Posterior cingulate gyrus (tissue), 11 donors: ENCODE data around the gene DDX39A.
"Not testable (repeated sequence)": the region's sequence is repeated elsewhere in the genome, so short reads cannot be mapped to it uniquely, and the experiment has no call there.

Source experiments
- DNase-seq, 10 donors: peaks; one replicate each; pipeline versions ENCODE4 v3.0.0 to v3.0.0-alpha.2; 2020 to 2021; ENCODE audit warnings: mixed read lengths in 3 of 10
- intact Hi-C: fragments of 100-400 bp; cut with DNase I; formaldehyde crosslinking; loops from one replicate; pipeline ENCODE4 v1.15.1; 2023

DDX39A gene

DNA sequence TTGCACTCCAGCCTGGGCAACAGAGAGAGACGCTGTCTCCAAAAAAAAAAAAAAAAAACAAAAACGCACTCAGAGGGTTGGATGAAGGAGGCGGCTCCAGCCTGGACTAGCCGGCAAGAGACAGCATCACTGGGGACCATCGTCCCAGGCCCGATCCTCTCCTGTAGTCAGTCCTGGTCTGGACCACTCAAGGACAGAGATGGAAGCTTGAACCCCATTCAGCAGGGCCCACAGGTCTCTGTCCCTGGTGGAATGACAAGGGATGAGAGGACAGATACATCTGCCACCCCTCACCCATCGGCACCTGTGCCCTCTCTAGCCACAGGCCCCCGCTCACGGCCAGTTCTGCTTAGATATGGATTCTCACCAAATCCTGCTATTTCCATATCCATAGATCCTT, 23.9 kb downstream of the DDX39A start:
- intact Hi-C loops: loop anchor here (5.0 kb wide), 1 partner anchor 372 kb away; no protein-coding TSS in a partner anchor
- no peak for DNase-seq

DNA sequence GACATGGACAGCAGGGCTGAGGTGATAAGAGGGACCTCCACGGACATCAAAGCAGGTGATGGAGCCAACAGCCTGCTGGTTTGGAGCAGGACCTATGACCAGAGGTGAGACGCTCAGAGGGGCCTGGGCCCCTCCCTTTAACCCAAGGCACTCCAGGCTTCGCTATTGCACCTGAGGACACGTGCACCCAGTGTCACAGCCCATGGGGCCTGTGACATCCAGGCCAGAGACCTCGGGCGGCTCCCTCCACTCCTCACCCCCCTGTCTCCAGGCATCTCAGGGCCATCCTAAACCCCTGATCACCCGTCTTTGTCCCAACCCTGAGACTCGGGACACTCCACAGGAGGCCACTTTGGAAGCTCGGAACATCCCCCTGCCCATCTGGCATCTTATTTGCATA, 25.0 kb downstream of the DDX39A start:
- intact Hi-C loops: no loop called here
- no peak for DNase-seq

DNA sequence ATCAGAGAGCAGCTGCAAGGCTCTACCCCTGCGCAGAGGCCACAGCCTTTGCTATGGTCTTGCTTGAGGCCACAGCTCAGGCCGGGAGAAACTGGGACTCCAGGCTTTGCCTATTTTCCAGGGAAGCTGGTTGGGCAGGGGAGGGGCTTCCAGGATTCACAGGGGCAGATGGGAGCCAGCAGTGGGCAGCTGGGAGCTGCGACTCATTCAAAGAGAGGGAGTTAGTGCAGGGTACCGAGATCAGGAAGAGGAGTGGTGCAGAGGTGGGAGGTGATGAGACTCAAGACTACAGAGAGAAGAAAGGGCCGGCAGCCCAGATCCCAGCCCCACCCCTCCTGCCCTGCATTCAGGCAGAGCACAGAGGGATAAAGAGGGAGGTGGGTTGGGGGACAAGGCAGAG, 25.8 kb downstream of the DDX39A start:
- intact Hi-C loops: no loop called here
- no peak for DNase-seq

DNA sequence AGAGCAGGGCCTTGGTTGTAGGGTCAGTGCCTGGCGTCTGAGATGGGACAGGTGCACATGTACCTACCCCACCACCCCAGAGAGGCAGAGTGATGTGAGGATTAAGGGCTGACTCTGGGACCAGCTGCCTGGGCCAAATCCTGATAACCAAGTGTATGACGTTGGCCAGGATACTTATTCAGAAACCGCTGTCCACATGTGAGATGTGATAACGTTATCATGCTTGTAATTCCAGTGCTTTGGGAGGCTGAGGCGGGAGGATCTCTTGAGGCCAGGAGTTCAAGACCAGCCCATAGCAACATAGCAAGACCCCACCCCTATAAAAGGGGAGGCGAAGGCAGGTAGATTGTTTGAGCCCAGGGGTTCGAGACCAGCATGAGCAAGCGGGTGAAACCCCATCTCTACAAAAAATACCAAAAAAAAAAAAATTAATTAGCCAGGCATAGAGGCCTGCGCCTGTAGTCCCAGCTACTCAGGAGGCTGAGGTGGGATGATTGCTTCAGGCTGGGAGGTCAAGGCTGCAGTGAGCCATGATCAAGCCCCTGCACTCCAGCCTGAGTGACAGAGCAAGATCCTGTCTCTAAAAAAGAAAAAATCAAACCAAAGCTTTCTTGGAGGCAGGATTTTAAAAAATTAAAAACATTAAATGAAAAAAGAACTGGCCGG, 27.9 kb downstream of the DDX39A start:
- intact Hi-C loops: no loop called here
- DNase-seq: no peak

DNA sequence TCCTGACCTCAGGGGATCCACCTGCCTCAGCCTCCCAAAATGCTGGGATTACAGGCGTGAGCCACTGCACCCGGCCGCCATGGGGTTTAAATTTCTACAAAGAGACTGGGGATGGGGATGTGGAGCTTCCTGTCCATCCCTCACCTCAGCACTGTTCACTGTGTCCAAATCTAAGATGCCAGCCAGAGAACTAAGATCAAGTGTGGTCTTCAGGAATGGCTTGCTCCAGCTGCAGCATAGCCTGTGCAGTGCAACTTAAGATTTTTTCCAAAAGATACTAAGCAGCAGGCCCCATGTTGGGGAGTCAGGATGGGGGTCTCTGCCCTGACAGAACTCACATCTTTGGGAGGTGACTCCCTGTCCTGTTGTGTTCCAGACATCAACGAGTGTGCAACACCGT, 28.6 kb downstream of the DDX39A start:
- DNase-seq: no peak

DNA sequence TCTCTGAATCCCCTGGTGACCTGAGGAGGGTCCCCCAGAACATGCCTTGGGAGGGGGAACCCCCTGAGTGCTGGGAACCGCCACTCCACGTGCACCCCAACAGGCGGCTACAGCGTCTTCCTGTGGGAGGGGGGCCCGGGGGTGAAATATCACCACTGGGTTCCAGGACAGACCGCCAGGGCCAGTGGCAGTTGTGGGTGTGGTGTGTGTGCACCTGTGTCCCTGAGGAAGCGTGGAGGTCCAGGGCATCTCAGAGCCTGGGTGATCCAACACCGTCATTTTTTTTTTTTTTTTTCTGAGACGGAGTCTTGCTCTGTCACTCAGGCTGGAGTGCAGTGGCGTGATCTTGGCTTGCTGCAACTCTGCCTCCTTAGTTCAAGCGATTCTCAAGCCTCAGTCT, 33.6 kb downstream of the DDX39A start:
- no peak for DNase-seq
- intact Hi-C loops: no loop called here

More for the DNA sequence above, 28.6 kb downstream of the DDX39A start:
- intact Hi-C loops: no loop called here

DNA sequence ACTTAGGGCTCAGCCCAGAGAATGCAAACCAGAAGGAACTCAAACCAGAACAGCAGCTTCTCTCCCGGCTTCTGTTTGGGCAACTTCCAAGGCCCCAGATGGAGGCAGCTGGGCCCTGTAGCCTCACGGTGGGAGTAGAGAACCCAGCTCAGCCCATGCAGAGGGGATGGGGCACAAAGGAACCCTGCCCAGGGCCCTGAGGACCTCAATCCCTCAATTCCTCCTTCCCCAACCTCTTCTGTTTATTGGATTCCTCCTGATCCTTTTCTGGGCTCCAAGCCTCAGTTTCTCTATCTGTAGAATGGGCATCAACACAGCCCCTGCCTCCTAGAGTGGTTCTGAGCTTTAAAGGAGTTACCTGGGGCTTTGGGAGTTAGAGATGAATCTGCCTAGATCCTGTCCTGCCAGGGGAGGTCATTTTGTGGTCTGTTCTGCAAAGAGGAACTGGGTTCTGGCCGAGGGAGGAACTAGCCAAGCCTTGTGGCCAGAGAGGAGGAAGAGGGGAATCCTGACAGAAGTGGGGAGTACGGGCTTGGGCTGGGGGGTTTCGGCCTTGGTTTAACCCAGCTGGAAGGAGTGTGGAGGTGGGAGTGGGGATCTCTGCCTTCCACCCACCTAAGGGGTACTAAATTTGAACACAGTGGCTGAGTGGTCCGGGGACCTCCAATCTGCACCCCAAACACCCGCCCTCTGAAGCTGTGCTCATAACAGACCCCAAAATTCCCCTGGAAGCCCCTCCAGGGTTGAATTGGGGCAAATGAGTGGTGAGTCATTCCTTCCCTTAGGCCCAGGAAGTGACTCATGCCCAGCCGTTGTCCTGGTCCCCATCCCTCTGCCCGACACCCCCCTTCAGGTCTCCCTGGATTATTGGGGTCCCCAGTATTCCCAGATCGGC, 35.2 kb downstream of the DDX39A start:
- no peak for DNase-seq
- intact Hi-C loops: no loop called here

DNA sequence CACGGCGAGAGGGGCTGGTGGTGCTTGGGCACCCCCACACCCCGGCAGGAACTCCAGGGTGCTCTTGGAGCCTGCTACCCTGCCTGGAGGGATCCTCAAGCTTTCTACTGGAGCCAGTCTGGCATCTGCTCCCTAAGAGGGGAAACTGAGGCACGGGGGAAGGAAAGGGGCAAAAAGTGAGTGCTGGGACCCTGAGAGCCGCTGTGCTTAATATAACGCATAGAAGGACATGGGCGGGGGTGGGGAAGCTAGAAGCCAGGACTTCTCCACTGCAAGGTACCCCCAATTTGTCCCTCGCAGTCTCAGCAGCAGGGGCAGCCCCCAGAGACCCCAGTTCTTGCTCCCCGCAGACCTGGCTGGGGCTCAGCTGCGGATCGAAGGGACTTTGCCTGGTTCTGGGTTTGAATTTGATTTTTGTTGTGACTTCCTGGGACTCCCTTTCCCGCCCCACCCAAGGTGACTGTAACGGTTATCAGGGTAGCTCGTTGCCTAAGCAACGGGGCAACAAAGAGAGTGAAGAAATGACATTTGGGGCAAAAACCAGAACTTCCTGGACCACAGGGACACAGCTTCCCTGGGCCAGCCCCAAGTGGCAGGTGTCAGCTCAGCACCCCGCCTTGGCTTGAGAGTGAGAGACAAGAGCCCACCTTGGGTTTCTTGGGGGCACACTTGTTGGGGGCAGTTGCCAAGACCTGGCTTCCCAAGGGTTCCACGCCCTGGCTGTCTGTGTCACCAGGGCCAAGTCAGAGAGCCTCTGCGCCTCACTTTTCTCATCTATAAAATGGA, 37.3 kb downstream of the DDX39A start:
- no peak for DNase-seq
- intact Hi-C loops: no loop called here

DNA sequence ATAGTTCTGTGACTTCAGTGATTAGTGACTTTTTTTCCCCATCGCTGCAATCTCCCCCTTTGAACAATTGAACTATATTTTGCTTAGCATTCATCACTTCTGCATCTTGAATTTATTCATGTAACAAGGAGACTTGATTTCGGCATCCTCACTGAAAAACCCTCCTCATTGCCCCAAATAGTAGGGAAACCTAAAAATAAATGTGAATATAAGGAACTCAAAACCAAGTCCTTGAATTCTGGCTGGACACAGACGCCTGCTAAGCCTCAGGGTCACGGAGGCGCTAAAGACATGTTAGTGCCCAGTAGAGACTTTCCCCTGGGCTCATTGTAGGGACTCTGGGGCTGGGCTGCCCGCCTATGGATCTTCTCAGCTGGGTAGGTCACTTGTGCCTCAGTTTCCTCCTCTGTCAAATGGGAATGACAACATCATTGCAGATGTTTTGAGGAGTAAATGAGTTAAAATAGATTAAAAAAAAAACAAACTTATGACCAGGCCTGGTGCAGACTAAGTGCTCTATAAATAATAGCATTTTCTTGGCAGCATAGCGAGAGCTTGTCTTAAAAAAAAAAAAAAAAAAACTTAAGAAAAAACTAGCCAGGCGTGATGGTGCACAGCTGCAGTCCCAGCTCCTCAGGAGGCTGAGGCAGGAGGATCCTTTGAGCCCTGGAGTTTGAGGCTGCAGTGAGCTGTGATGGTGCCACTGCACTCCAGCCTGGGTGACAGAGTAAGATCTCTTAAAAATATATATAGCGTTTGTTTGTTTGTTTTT, 39.7 kb downstream of the DDX39A start:
- no peak for DNase-seq
- intact Hi-C loops: no loop called here

DNA sequence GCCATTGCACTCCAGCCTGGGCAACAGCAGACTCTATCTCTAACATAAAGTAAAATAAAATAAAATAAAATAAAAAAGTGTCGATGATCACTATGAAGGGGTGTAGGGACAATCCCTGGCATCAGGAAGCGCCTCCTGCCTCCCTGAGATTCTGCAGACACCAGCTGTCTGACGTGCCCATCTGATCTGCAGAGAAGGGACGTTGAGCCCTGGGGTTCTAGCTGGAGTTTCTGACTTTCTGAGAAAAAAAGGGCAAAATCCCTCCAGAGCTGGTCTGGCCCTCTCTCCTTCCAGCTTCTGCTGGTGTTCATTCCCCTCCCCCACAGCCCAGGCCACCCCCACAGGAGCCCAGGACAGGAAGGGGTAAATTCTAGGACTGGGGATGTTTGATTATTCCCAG, 40.3 kb downstream of the DDX39A start:
- no peak for DNase-seq
- intact Hi-C loops: no loop called here

DNA sequence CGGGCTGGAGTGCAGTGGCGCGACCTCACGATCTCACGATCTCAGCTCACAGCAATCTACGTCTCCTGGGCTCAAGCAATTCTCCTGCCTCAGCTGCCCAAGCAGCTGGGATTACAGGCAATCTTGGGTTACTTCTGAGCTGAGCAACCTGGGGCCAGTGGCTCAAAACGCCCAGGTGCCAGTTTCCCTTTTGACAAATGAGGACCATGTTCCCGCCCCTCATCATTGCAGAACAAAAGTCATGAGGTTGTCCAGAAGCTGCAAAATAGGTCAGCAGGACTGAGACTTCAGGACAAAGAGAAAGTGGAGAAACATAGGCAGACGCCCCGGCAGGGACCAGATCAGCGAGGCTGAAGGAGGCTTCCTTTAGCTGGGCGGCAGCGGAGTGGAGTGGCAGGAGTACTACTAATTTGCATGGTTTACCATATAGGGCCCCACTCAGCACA, 41.2 kb downstream of the DDX39A start:
- no peak for DNase-seq
- intact Hi-C loops: no loop called here

DNA sequence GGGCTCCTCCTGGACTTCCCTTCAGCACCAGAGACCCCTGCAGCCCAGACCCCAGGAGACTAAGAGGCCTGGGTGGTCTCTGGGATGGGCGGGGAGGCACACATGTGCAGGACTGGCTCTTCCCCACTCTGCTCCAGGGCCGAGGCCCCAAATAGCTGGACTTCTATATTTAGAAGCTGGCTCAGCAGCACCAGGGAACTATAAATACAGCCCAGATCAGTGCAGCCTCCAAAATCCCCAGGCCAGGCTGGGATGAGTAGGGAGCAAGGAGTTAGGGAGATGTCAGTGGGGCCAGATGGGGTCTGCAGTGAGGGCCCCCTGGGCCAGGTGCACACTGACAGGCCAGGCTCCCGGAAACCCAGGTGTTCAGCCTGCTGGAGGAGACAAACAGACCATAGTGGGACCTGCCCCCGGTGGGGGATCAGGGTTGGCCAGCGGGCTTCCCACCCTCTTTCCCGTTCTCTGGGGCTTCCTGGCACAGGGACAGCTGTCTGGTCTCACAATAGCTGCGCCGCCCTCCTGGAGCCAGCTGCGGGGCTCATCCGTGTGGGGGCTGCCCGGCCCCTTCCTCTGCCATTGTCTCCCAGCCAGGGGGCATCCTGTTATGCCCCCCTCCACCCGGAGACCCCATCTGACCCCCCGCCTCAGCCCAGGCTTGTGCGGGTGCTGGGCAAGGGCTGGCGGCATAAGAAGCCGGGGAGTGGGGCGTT, 43.4 kb downstream of the DDX39A start:
- DNase-seq: peak in 1 of 10 donors; percentile 87

DNA sequence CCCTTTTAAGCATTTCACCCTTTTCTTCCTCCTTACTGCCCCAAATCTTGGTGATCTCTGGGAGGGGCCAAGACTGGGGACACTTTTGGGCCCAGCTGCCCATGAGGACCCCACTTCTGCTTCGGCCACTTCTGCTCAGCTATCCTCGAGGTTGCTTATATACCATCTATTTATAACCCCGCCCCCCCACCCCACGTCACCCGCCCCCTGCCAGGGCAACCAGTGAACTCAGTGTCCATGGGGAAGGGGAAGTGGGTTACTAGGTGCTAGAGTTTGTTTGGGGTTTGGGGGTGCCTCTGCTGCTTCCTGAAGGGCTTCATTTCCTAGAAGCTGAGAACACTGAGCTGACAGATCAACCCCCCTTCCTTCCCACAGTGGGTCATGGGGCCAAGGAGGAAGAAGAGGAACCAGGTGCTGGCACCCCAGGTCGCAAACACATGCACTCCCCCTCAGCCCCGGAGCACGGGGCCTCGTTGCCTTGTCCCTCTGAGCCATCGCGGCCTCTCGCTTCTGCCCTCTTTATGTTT, 44.0 kb downstream of the DDX39A start:
- intact Hi-C loops: no loop called here
- peak in 1 of 10 donors; percentile 26 for DNase-seq

More for the DNA sequence above, 43.4 kb downstream of the DDX39A start:
- intact Hi-C loops: no loop called here

DNA sequence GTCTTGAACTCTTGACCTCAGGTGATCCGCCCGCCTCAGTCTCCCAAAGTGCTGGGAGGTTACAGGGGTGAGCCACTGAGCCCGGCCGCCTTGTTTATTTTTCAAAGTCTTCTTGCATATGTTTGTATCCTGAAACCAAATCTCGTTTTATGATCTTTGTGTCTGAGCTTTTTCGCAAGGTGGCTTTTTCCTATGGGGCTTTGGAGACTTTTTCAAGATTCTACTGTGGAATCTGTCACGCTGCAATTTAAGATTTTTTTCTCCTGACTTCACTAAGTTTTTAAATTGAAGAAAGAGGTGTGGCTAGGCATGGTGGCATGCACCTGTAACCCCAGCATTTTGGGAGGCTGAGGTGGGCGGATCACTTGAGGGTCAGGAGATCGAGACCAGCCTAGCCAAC, 44.8 kb downstream of the DDX39A start:
- intact Hi-C loops, DNase-seq: not testable (repeated sequence)

DNA sequence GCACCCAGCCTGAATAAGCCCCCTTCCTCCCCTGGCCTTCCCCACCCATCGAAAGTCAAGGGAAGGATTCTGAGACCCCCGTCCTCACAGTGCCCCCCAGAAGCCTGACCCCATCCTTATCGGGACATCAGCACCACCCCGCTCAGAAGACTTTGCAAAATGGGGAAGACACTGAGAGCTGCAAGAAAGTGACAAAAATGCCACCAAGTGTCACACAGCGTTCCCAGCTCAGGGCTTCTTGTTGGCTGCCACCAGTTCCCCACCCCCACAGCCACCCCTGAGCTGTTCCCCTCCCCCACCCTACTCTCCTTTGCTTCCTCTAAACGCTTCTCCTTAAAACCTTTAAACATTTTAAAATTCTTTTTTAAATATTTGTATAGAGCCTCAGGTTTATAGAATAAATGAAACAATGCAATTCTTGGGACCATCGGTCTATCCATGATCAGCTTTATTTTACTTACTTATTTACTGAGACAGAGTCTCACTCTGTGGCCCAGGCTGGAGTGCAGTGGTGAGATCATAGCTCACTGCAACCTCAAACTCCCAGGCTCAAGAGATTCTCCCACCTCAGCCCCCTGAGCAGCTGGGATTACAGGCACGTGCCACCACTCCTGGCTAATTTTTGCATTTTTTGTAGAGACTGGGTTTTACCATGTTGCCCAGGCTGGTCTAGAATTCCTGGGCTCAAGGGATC, 46.6 kb downstream of the DDX39A start:
- DNase-seq, intact Hi-C loops: not testable (repeated sequence)

DNA sequence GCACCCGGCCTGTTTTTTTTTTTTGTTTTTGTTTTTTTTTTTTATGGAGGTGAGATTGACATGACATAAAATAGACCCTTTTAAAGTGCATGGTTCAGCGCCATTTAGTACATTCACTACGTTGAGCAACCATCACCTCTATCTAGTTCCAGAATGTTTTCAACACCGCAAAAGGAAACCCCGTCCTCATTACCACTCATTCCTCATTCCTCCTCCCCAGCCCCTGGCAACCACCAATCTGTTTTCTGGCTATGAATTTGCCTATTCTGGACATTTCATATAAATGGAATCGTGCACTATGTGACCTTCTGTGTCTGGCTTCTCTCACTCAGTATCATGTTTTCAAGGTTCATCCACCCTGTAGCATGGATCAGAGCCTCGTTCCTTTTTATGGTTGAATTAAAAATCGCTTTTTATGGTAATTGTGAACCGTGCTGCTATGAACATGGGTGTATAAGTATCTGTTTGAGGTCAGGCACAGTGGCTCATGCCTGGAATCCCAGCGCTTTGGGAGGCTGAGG, 47.8 kb downstream of the DDX39A start:
- no peak for DNase-seq
- intact Hi-C loops: no loop called here

DNA sequence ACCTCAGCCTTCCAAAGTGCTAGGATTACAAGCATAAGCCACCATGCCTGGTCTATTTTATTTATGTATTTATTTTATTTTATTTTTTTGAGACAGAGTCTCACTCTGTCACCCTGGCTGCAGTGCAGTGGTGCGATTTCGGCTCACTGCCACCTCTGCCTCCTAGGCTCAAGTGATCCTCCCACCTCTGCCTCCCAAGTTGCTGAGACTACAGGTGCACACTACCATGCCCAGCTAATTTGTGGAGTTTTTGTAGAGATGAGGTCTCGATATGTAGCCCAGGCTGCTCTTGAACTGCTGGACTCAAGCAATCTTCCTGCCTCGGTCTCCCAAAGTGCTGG, 48.2 kb downstream of the DDX39A start:
- intact Hi-C loops: no loop called here
- DNase-seq: no peak

DNA sequence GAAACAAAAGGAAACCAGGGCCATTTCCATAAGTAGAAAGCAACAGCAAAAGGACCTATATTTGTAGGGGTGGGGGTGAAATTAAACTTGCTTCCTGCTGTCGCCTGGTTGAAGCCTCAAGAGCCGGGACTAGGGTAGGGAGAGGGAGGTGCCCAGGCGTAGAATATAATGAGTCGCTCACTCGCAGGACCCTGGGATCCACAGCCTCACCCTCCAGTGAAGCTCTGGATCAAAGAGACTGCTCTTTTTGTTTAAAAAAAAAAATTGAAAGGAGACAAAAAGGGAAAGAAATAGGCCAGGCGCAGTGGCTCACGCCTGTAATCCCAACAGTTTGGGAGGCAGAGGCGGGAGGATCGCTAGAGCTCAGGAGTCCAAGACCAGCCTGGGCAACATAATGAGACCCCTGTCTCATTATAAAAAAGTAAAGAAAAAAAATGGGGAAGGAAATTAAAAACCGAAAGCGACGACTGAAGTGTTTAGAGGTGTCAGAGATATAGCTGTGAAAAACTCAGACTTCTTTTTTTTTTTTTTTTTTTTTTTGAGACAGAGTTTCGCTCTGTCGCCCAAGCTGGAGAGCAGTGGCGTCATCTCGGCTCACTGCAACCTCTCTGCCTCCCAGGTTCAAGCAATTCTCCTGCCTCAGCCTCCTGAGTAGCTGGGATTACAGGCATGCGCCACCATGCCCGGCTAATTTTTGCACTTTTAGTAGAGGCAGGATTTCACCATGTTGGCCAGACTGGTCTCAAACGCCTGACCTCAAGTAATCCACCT, 48.8 kb downstream of the DDX39A start:
- no peak for DNase-seq
- intact Hi-C loops: no loop called here
